MG63 (cell line): ENCODE results near the gene TMEM163. TPM values are rescaled to one million over a fixed set of nuclear protein-coding genes. Genes with fewer than 3 reads are reported as not detected.
"Not testable (repeated sequence)": the region's sequence is repeated elsewhere in the genome, so short reads cannot be mapped to it uniquely, and the experiment has no call there.

Source experiments
- DNase-seq: peaks from one replicate; pipeline ENCODE4 v3.0.0-alpha.2; 2020
- H3K27me3 ChIP-seq: fragments of 250-450 bp; sonication (Bioruptor Pico); 2 replicates; pipeline ENCODE4 v1.5.1; 2020; ENCODE audit warnings: mild to moderate bottlenecking, moderate library complexity
- H3K36me3 ChIP-seq: fragments of 250-450 bp; sonication (Bioruptor Pico); 2 replicates; pipeline ENCODE4 v1.5.1; 2020; ENCODE audit warnings: mild to moderate bottlenecking, moderate library complexity
- H3K4me3 ChIP-seq: fragments of 250-450 bp; sonication (Bioruptor Pico); 2 replicates; pipeline ENCODE4 v1.5.1; 2020; ENCODE audit warnings: mild to moderate bottlenecking, moderate library complexity
- H3K9me3 ChIP-seq: fragments of 250-450 bp; sonication (Bioruptor Pico); 2 replicates; pipeline ENCODE4 v1.5.1; 2020; ENCODE audit warnings: mild to moderate bottlenecking, moderate library complexity
- total RNA-seq: library from RNA; depleted of rRNA; stranded (reverse); fragments of >200 nt; shearing (Covaris generic); gene quantifications from 2 replicates; pipeline ENCODE4 v1.2.3, GENCODE V29; 2014; ENCODE audit warnings: low replicate concordance

Gene TMEM163
- total RNA-seq, 1 experiment from 2014 or later: not detected

GRCh38 chr2:134660626-134661402, 58.0 kb downstream of the TMEM163 start:
- no peaks in the 10 kb centered on the region for H3K36me3 ChIP-seq
- no peaks in the 10 kb centered on the region for H3K9me3 ChIP-seq
- DNase-seq: no peak
- H3K27me3 ChIP-seq: no peaks in the 10 kb centered on the region
- no peak overlapping the region for H3K4me3 ChIP-seq

- H3K27me3 ChIP-seq: no peaks in the 10 kb centered on the region
- H3K36me3 ChIP-seq: no peaks in the 10 kb centered on the region
- no peaks in the 10 kb centered on the region for H3K9me3 ChIP-seq
- no peak for DNase-seq
- no peak overlapping the region for H3K4me3 ChIP-seq
These were observed 59.1 kb downstream of the TMEM163 start for GRCh38 chr2:134659724-134660123.

GRCh38 chr2:134657650-134658250, 61.0 kb downstream of the TMEM163 start:
- no peaks in the 10 kb centered on the region for H3K36me3 ChIP-seq
- H3K27me3 ChIP-seq: no peaks in the 10 kb centered on the region
- no peak for DNase-seq
- H3K4me3 ChIP-seq: no peak overlapping the region
- H3K9me3 ChIP-seq: no peaks in the 10 kb centered on the region

- not testable (repeated sequence) for H3K27me3 ChIP-seq, H3K9me3 ChIP-seq, H3K4me3 ChIP-seq
These were observed 62.4 kb downstream of the TMEM163 start for GRCh38 chr2:134656391-134656790.

GRCh38 chr2:134648586-134648985, 70.2 kb downstream of the TMEM163 start:
- H3K27me3 ChIP-seq: no peaks in the 10 kb centered on the region
- H3K9me3 ChIP-seq: no peaks in the 10 kb centered on the region
- DNase-seq: no peak
- no peak overlapping the region for H3K4me3 ChIP-seq
- H3K36me3 ChIP-seq: no peaks in the 10 kb centered on the region

More at GRCh38 chr2:134656391-134656790, 62.4 kb downstream of the TMEM163 start:
- H3K36me3 ChIP-seq, DNase-seq: not testable (repeated sequence)

- no peaks in the 10 kb centered on the region for H3K27me3 ChIP-seq
- H3K9me3 ChIP-seq: no peaks in the 10 kb centered on the region
- no peak overlapping the region for H3K4me3 ChIP-seq
- no peaks in the 10 kb centered on the region for H3K36me3 ChIP-seq
- no peak for DNase-seq
These were observed 71.1 kb downstream of the TMEM163 start for GRCh38 chr2:134647607-134648256.

- Histone ChIP-seq H3K4me3 (no peak overlapping the region), H3K27me3 (no peaks in the 10 kb centered on the region; the same call in 1 of the 2 replicates), H3K36me3 (no peaks in the 10 kb centered on the region), H3K9me3 (no peaks in the 10 kb centered on the region)
- no peak for DNase-seq
These were observed 75.9 kb downstream of the TMEM163 start for GRCh38 chr2:134642938-134643337.

GRCh38 chr2:134640494-134640893, 78.3 kb downstream of the TMEM163 start:
- no peak for DNase-seq
- Histone ChIP-seq H3K4me3 (no peak overlapping the region), H3K36me3 (no peaks in the 10 kb centered on the region), H3K9me3 (no peaks in the 10 kb centered on the region), H3K27me3 (no peaks in the 10 kb centered on the region; the same call in 1 of the 2 replicates)

GRCh38 chr2:134639265-134639664, 79.5 kb downstream of the TMEM163 start:
- Histone ChIP-seq H3K4me3 (no peak overlapping the region), H3K9me3 (no peaks in the 10 kb centered on the region), H3K27me3 (no peaks in the 10 kb centered on the region; the same call in 1 of the 2 replicates), H3K36me3 (no peaks in the 10 kb centered on the region)
- no peak for DNase-seq

GRCh38 chr2:134636714-134637113, 82.1 kb downstream of the TMEM163 start:
- Histone ChIP-seq H3K36me3 (no peaks in the 10 kb centered on the region), H3K27me3 (no peaks in the 10 kb centered on the region; the same call in 1 of the 2 replicates), H3K4me3 (no peak overlapping the region), H3K9me3 (no peaks in the 10 kb centered on the region)
- DNase-seq: no peak

- DNase-seq: no peak
- no peaks in the 10 kb centered on the region for H3K36me3 ChIP-seq
- H3K4me3 ChIP-seq: no peak overlapping the region
- H3K9me3 ChIP-seq: no peaks in the 10 kb centered on the region
- H3K27me3 ChIP-seq: no peaks in the 10 kb centered on the region
These were observed 84.6 kb downstream of the TMEM163 start for GRCh38 chr2:134634054-134634753.

- Histone ChIP-seq H3K27me3 (no peaks in the 10 kb centered on the region), H3K36me3 (no peaks in the 10 kb centered on the region), H3K4me3 (no peak overlapping the region), H3K9me3 (no peaks in the 10 kb centered on the region)
- DNase-seq: no peak
These were observed 88.2 kb downstream of the TMEM163 start for GRCh38 chr2:134630504-134631159.

GRCh38 chr2:134628453-134628852, 90.3 kb downstream of the TMEM163 start:
- Histone ChIP-seq H3K9me3 (no peaks in the 10 kb centered on the region), H3K27me3 (no peaks in the 10 kb centered on the region), H3K36me3 (no peaks in the 10 kb centered on the region), H3K4me3 (no peak overlapping the region)
- no peak for DNase-seq

- DNase-seq: no peak
- Histone ChIP-seq H3K9me3 (no peaks in the 10 kb centered on the region), H3K36me3 (no peaks in the 10 kb centered on the region), H3K4me3 (no peak overlapping the region), H3K27me3 (no peaks in the 10 kb centered on the region)
These were observed 92.0 kb downstream of the TMEM163 start for GRCh38 chr2:134626781-134627180.

- Histone ChIP-seq H3K9me3 (no peaks in the 10 kb centered on the region), H3K4me3 (no peak overlapping the region), H3K36me3 (no peaks in the 10 kb centered on the region), H3K27me3 (no peaks in the 10 kb centered on the region)
- no peak for DNase-seq
These were observed 93.5 kb downstream of the TMEM163 start for GRCh38 chr2:134625311-134625710.

GRCh38 chr2:134623796-134624195, 95.0 kb downstream of the TMEM163 start:
- 0 out of 2 replicates have a peak, but pooled peaks cover 5% of the 10 kb centered on the region for H3K9me3 ChIP-seq
- H3K36me3 ChIP-seq: no peaks in the 10 kb centered on the region
- H3K4me3 ChIP-seq: no peak overlapping the region
- DNase-seq: no peak
- H3K27me3 ChIP-seq: no peaks in the 10 kb centered on the region
